Ishikawa (cell line): Measurements from ENCODE around the gene ACTA2.

Experiments
- CEBPB ChIP-seq: IDR thresholded peaks from 2 replicates; pipeline ENCODE4 v1.6.1; 2012
- CREB1 ChIP-seq: IDR thresholded peaks from 2 replicates; pipeline ENCODE4 v1.6.1; 2012; ENCODE audit warnings: low read depth
- EGR1 ChIP-seq: IDR thresholded peaks from 2 replicates; pipeline ENCODE4 v1.6.1; 2012
- EP300 ChIP-seq: IDR thresholded peaks from 2 replicates; pipeline ENCODE4 v1.6.1; 2012; ENCODE audit warnings: borderline replicate concordance
- FOXM1 ChIP-seq: IDR thresholded peaks from 2 replicates; pipeline ENCODE4 v1.6.1; 2012; ENCODE audit warnings: low read depth, borderline replicate concordance
- NFIC ChIP-seq: IDR thresholded peaks from 2 replicates; pipeline ENCODE4 v1.6.1; 2012
- RAD21 ChIP-seq: IDR thresholded peaks from 2 replicates; pipeline ENCODE4 v1.6.1; 2012; ENCODE audit warnings: low read depth
- REST ChIP-seq: IDR thresholded peaks from 2 replicates; pipeline ENCODE4 v1.6.1; 2012; ENCODE audit warnings: low read depth, mild to moderate bottlenecking
- TAF1 ChIP-seq: IDR thresholded peaks from 2 replicates; pipeline ENCODE4 v1.6.1; 2012; ENCODE audit warnings: low read depth, mild to moderate bottlenecking
- TEAD4 ChIP-seq: IDR thresholded peaks from 2 replicates; pipeline ENCODE4 v1.6.1; 2012
- USF1 ChIP-seq: IDR thresholded peaks from 2 replicates; pipeline ENCODE4 v1.6.1; 2012
- YY1 ChIP-seq: IDR thresholded peaks from 2 replicates; pipeline ENCODE4 v1.6.1; 2012; ENCODE audit warnings: low read depth
- ZBTB7A ChIP-seq: IDR thresholded peaks from 2 replicates; pipeline ENCODE4 v1.6.1; 2012; ENCODE audit warnings: low read depth
- TF ChIP-seq, protein P1 (sequence below): IDR thresholded peaks from 2 replicates; pipeline ENCODE4 v1.6.1; 2012

The ACTA2 gene

GRCh38 chr10:88888810-88889445 is 63.6 kb downstream of the ACTA2 start:
- TF ChIP-seq CEBPB (no peak), EP300 (no peak), TEAD4 (no peak), YY1 (no peak), REST (no peak), ZBTB7A (no peak), RAD21 (no peak)

- TF ChIP-seq NFIC: no peak
- TF ChIP-seq USF1: no peak
- TF ChIP-seq, protein P1, sequence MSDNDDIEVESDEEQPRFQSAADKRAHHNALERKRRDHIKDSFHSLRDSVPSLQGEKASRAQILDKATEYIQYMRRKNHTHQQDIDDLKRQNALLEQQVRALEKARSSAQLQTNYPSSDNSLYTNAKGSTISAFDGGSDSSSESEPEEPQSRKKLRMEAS: no peak
- no peak for TF ChIP-seq ZBTB7A
- no peak for TF ChIP-seq REST
- TF ChIP-seq TAF1: no peak
- no peak for TF ChIP-seq TEAD4
- no peak for TF ChIP-seq RAD21
- TF ChIP-seq CREB1: no peak
- no peak for TF ChIP-seq EP300
- no peak for TF ChIP-seq YY1
- no peak for TF ChIP-seq EGR1
- TF ChIP-seq FOXM1: no peak
Observed at GRCh38 chr10:88886557-88886956, 66.0 kb downstream of the ACTA2 start.
